Measurements from ENCODE around the gene ISL2.

Gene ISL2

DNA sequence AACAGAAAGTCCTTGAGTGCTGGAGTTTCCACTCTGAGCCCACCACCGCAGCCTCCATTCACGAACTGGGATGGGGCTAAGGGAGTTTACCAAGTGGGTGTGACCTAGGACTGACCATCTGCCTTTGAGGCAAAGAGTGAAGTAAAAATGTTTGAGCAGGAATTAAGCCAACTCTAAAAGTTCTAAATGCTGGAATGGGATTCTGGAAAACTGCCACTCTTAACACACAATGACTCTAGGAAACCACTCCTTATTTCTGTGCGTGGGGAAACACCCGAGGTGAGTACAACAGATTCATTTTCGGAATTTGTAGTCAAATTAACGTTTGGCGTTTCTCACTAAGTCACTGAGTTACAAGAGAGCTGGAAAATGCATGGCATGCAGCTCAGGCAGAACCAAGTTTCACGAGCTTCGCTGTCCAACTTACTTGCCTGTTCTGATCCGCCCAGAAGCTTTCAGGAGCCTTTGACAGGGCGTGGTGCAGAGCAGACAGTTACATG is 31.6 kb downstream of the ISL2 start:
- DNase-seq (ENCODE audit: extremely low read depth in 1 of 2, low read depth in 1 of 2), result no peak

DNA sequence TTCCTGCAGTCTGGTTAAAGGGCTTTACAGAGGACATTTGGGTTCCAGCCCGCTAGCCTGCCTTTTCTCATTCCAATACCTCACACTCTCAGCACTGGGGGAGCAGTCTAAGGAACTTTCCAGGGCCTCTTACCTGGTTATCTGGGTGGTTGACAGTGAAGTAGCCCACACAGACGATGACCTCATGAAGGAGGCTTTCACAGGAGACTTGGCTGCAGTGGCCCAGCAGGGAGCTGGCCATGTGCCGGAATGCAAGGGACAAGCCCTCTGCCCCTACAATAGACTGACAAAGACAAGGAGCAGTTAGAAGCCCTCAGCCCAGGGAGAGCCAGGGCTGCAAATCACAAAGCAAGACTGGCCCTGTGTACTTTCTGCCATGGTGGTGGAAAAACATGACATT is 39.5 kb downstream of the ISL2 start:
- no peak for DNase-seq (ENCODE audit: extremely low read depth in 1 of 2, low read depth in 1 of 2)

DNA sequence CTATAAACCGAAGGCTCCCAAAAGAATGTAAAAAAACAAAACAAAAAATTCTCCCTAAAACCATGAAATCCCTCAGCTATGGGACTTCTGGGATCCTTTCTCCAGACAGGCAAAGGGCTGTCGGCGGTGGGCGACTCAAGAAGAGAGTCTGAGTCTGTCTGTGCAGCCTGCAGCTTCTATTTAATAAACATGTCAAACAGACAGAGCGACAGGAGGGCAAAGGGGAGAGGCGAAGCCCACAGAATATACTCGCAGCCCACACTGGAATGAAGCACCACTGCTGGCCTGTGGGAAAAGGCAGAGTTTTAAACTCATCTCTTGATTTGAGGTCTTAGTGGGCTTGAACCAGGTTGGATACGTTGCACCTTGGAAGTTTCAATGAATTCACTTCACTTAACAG is 40.2 kb downstream of the ISL2 start:
- DNase-seq (ENCODE audit: extremely low read depth in 1 of 2, low read depth in 1 of 2), result no peak

- no peak for DNase-seq (ENCODE audit: extremely low read depth in 1 of 2, low read depth in 1 of 2)
Measured at GRCh38 chr15:76377217-76377616, 40.6 kb downstream of the ISL2 start.

DNA sequence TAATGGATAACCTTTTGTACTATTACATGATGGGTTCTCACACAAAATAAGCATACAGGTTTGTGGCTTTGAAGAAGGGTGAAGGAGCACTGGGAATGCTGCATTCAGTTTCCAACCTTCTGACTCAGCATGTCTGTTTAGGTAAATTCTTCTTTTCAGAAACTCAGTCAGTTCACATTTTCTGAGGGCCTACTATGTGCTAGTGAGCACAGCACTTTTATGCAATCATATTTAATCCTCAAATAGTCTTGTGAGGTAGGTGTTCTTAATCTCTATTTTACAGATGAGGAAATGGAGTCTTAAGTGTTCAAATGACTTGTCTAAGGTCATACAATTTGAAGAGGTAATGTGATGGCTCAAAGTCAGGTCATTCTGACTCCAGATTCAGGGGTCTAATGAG is 41.2 kb downstream of the ISL2 start:
- DNase-seq (ENCODE audit: extremely low read depth in 1 of 2, low read depth in 1 of 2), result no peak

DNA sequence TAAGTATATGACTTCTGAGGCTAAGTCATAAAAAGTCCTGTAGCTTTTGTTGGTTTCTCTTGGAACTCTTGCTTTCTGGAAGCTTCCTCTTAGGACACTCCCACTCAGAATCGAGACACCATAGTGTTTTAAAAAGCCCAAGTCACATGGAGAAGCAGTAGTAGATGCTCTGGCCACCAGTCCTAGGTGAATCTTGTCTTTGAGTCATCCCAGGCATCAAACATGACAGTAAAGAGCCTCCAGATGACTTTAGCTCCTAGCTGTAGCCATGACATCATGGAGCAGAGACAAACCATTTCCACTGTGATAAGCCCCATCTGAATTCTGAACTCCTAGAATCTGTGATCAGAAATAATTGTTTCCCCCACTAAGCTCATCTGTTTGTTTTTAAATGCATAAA is 42.1 kb downstream of the ISL2 start:
- no peak for DNase-seq (ENCODE audit: extremely low read depth in 1 of 2, low read depth in 1 of 2)

- no peak for DNase-seq (ENCODE audit: extremely low read depth in 1 of 2, low read depth in 1 of 2)
Measured at GRCh38 chr15:76380249-76380648, 43.7 kb downstream of the ISL2 start.

DNA sequence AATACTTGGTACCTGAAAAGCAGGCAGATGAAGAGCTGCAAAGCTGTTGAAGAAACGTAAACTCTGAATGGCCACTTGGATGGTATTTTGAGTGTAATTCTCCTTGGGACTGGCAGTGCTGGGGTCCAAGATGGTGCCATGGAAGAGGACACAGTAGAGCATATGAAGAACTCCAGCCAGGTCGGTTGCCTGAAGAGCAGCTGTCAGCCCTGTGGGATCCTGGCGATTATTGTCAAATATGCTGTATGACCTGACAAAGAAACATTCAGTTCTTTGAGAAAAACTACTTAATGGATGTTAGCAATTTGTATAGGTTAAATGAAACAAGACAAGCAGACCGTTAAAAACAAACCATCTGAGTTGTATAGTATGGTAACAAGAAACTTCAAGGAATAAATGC is 44.8 kb downstream of the ISL2 start:
- no peak for DNase-seq (ENCODE audit: extremely low read depth in 1 of 2, low read depth in 1 of 2)

DNA sequence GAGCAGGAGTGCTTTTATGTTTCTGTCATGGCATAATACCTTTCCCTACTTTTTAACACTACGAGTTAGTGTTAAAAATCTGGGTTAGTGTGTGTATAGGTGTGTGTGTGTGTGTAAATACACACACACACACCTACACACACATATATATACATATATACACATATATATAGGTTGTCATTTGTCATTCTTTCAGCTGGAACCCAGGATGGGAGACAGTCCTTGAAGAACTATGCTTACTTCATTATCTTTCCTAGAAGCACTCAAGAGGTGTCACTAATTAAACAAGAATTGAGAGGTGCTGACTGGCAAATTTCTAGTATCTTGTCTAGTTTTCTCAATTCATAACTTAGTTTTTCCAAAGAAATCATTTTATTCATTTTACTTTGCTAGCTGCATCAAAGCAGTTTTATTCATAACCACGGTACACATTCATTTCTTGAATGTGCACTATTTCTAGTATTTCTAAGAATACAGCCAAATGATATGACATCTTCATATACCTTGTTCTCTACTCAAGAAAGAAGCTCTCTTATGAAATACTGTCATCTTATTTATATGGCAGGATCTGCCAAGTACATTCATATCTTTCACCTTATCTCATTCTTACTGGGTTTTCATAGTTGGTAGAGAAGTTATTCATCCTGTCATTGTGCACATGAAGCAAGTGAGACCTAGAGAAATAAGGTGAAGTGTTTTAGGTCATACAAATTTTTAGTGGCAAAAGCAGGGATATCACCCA is 46.6 kb downstream of the ISL2 start:
- no peak for DNase-seq (ENCODE audit: extremely low read depth in 1 of 2, low read depth in 1 of 2)

DNA sequence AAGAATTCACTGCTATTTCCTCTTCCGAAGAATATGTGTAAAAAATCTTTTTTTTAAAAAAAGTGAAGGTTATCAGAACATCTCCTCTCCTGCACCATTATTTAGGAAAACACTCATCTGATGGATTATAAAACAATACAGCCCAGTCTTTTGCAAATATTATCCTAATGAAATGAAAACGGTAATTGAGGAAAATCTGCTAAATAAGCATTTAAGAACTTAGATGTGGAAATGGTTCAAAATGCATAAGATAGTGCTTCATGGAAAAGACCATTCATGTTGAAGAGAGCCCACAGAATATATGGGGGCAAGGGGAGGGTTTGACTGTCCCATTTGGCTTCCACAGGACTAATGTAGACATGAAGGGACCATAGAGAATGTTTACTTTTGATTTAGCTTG is 47.8 kb downstream of the ISL2 start:
- DNase-seq (ENCODE audit: extremely low read depth in 1 of 2, low read depth in 1 of 2), result no peak

GRCh38 chr15:76386178-76386577 is 49.6 kb downstream of the ISL2 start:
- DNase-seq (ENCODE audit: extremely low read depth in 1 of 2, low read depth in 1 of 2), result no peak

DNA sequence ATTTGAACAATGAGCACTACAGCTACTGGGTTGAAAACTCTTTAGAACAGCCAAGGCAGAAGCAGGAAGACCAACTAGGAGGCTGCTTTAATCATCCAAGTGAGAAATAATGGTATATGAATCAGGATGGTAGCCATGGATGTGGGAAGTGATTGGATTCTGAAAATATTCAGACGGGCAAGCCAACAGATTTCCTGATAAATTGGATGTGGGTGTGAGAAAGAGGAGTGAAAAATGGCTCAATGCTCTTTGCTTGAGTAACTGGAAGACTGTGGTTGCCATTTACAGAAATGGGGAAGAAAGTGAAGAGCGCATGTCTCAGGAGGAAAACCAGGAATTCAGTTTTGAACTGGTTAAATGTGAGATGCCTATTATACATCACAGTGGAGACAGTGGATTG is 50.4 kb downstream of the ISL2 start:
- no peak for DNase-seq (ENCODE audit: extremely low read depth in 1 of 2, low read depth in 1 of 2)

- no peak for DNase-seq (ENCODE audit: extremely low read depth in 1 of 2, low read depth in 1 of 2)
Measured at GRCh38 chr15:76390571-76390970, 54.0 kb downstream of the ISL2 start.

- no peak for DNase-seq (ENCODE audit: extremely low read depth in 1 of 2, low read depth in 1 of 2)
Measured at GRCh38 chr15:76391309-76391708, 54.7 kb downstream of the ISL2 start.

DNA sequence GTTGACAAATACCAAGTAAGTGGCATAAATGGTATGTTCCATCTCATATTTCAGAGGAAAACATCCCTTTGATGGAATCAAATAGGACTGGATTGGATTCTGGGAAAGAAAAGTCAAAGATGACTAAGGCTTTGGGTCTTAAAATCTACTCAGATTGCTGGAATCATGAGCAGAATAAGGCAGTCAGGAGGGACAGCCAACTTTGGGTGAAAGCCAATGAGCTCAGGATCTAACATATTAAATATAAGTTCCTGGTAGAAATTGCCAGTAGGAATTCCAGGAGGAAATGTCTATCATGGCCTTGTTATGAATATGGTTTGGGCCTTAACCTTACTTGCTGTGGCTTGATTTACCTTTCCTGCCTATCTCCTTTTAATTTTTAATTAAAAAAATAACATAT is 55.3 kb downstream of the ISL2 start:
- DNase-seq (ENCODE audit: extremely low read depth in 1 of 2, low read depth in 1 of 2), result no peak
